ENCODE measurements around the gene BICRA. TPM values are rescaled to one million over a fixed set of nuclear protein-coding genes. Genes with fewer than 3 reads are reported as not detected.

The BICRA gene
- total and polyA plus RNA-seq, 9 of the 15 experiments (the other 6 are each of a cell fraction or from before 2014, with no cell fraction given), result 0.01 to 8.8 (median 1.2) TPM

DNA sequence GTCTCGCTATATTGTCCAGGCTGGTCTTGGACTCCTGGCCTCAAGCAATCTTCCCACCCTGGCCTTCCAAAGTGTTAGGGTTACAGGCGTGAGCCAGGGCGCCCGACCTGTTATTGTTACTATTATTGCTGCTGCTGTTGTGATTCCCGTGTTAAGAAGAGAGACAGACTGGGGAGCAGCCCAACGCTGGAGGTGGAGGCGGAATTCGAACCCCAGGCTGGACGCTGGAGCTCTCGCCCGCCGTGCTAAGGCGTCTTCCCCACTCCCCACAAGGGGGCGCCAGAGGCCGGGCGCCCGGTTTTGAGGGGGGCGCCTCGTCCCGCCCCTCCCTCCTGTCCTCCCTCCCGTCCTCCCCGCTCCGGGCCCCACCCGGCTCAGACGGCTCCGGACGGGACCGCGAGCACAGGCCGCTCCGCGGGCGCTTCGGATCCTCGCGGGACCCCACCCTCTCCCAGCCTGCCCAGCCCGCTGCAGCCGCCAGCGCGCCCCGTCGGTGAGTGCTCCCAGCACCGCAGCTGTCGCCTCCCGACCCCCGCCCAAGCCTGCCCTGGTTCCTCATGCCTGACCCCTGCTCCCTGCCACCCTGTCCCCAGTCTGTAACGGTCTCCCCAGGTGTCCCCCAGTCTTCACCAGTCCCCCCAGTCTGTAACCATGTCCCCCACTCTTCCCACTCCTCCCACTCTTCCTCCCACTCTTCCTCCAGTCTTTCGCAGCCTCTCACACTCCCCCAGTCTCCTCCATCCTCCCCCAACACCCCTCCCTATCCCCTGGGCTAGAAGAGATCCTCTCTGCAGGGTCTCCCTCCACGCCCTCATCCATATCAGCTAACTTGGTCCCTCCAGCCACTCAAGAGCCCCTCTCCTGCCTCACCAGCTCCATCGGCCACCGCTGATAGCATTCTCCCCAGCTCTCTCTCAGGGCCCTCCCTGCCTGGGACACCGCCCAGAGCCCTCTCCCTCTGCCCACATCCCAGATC, 104.4 kb downstream of the BICRA start, which contains the start of gene EHD2 (continued):
- TF ChIP-seq ZNF253 (CRISPR knock-in tag; conservative IDR thresholded peaks at IDR 0.05) (no peak), CBX5 (IDR thresholded peaks at IDR 0.05; ENCODE audit: borderline replicate concordance, low read depth) (no peak), RFX1 (IDR thresholded peaks at IDR 0.05) (no peak), HCFC1 (IDR thresholded peaks at IDR 0.05; ENCODE audit: low read depth, low read length) (0 out of 2 replicates have a peak, but pooled peaks have one; percentile 12), THRB (CRISPR knock-in tag; conservative IDR thresholded peaks at IDR 0.05) (peak; percentile 71; the same call in 1 of the 2 replicates), MAFG (tag; conservative IDR thresholded peaks at IDR 0.05) (no peak), HBP1 (CRISPR knock-in tag; IDR thresholded peaks at IDR 0.05) (0 out of 2 replicates have a peak, but pooled peaks have one; percentile 20), RBM25 (IDR thresholded peaks at IDR 0.05; ENCODE audit: low read depth, low read length, severe bottlenecking) (peak; percentile 59), UBTF (IDR thresholded peaks at IDR 0.05; ENCODE audit: borderline replicate concordance in 1 of 2, low read depth in 2 of 2, low read length in 2 of 2) (peak in 1 of 2 experiments; percentile 74; a peak in 1 of 4 replicates), POLR3A (IDR thresholded peaks at IDR 0.05; ENCODE audit: borderline replicate concordance, extremely low read depth, insufficient read depth, insufficient read length) (no peak), U2AF1 (optimal IDR thresholded peaks at IDR 0.05; ENCODE audit: low read depth, low read length) (no peak), PURB (CRISPR knock-in tag; IDR thresholded peaks at IDR 0.05; ENCODE audit: low read depth) (no peak), CREB5 (CRISPR knock-in tag; IDR thresholded peaks at IDR 0.05) (no peak), SPI1 (IDR thresholded peaks at IDR 0.05; ENCODE audit: borderline replicate concordance, low read depth, low read length) (no peak), ZNF830 (CRISPR knock-in tag; IDR thresholded peaks at IDR 0.05) (no peak), FIP1L1 (IDR thresholded peaks at IDR 0.05; ENCODE audit: low read depth, low read length, poor library complexity, severe bottlenecking) (peak; percentile 55), NFRKB (IDR thresholded peaks at IDR 0.05; ENCODE audit: low read depth) (no peak)
- TF ChIP-seq, protein P1, sequence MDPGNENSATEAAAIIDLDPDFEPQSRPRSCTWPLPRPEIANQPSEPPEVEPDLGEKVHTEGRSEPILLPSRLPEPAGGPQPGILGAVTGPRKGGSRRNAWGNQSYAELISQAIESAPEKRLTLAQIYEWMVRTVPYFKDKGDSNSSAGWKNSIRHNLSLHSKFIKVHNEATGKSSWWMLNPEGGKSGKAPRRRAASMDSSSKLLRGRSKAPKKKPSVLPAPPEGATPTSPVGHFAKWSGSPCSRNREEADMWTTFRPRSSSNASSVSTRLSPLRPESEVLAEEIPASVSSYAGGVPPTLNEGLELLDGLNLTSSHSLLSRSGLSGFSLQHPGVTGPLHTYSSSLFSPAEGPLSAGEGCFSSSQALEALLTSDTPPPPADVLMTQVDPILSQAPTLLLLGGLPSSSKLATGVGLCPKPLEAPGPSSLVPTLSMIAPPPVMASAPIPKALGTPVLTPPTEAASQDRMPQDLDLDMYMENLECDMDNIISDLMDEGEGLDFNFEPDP (CRISPR knock-in tag; IDR thresholded peaks at IDR 0.05), result no peak

All from K562 (cell line).